T-cell (primary cell): Measurements from ENCODE around the gene RAPGEF4. TPM values are rescaled to one million over a fixed set of nuclear protein-coding genes. Genes with fewer than 3 reads are reported as not detected.
A peak's percentile ranks its signal among the peaks of the same experiment; 100 is the strongest.
"Not testable (repeated sequence)": the region's sequence is repeated elsewhere in the genome, so short reads cannot be mapped to it uniquely, and the experiment has no call there.

Experiments used
- ATAC-seq, 4 experiments: fragments of 200-7000 bp in 3 of 4; fragments of 150-1000 bp in 1 of 4; cut with Tn5 transposase; replicated peaks in 1 of 4; 1 replicate in 3 of 4; 2 replicates in 1 of 4; pipeline ENCODE4 v1.10.0; 2021; ENCODE audit warnings: moderate library complexity in 3 of 4, mild to moderate bottlenecking in 2 of 4, moderate number of reproducible peaks in 1 of 4
- CTCF ChIA-PET, 2 donors: fragments of 300-600 bp; sonication (Branson Sonifier 250); formaldehyde crosslinking; loops; one replicate each; lab custom pipeline; 2022; ENCODE audit warnings: antibody characterized with exemption in 2 of 2; lab: Charles Lee
- POLR2A ChIA-PET, 2 donors: fragments of 300-600 bp; sonication (Branson Sonifier 250); formaldehyde crosslinking; loops; one replicate each; lab custom pipeline; 2022; ENCODE audit warnings: antibody characterized with exemption in 2 of 2; lab: Charles Lee
- DNase-seq, 35 experiments: peaks; one replicate each; pipeline versions ENCODE4 v3.0.0 to v3.0.0-alpha.2; 2013 to 2023
- H3K27ac ChIP-seq: one replicate; pipeline ENCODE4 v1.5.1; 2013; ENCODE audit warnings: low read length
- H3K27me3 ChIP-seq, 2 experiments: replicated peaks in 1 of 2; 1 replicate in 1 of 2; 2 replicates in 1 of 2; pipeline versions ENCODE4 v1.6.1 to v1.7.0; 2013; ENCODE audit warnings: low read length in 1 of 2, mixed read lengths in 1 of 2; ENCODE audit not compliant: control insufficient read depth in 2 of 2, insufficient read depth in 2 of 2; ENCODE audit errors: extremely low read depth in 1 of 2
- H3K36me3 ChIP-seq, 2 donors: 1 replicate in 1 of 2; 2 replicates in 1 of 2; pipeline versions ENCODE4 v1.6.1 to v1.7.0; 2013; ENCODE audit warnings: low read length in 1 of 2; ENCODE audit not compliant: control insufficient read depth in 2 of 2, insufficient read depth in 1 of 2; ENCODE audit errors: extremely low read depth in 1 of 2
- H3K4me1 ChIP-seq, 2 experiments: 1 replicate in 1 of 2; 2 replicates in 1 of 2; pipeline versions ENCODE4 v1.6.1 to v1.7.0; 2013; ENCODE audit warnings: low read length in 2 of 2, mixed read lengths in 1 of 2; ENCODE audit not compliant: insufficient read depth in 2 of 2, control insufficient read depth in 1 of 2; ENCODE audit errors: extremely low read depth in 1 of 2
- H3K4me3 ChIP-seq, 2 donors: 1 replicate in 1 of 2; 2 replicates in 1 of 2; pipeline versions ENCODE4 v1.5.1 to v1.7.0; 2013; ENCODE audit warnings: mild to moderate bottlenecking in 2 of 2, low read length in 1 of 2, moderate library complexity in 1 of 2; ENCODE audit not compliant: control insufficient read depth in 1 of 2; ENCODE audit errors: extremely low read depth in 1 of 2
- H3K9me3 ChIP-seq: 2 replicates; pipeline ENCODE4 v1.7.0; 2013
- H3K27ac Mint-ChIP-seq, 2 donors: one replicate each; pipeline ENCODE4 v1.8.0; 2020 to 2021; ENCODE audit warnings: mild to moderate bottlenecking in 2 of 2, mixed read lengths in 2 of 2
- H3K27me3 Mint-ChIP-seq, 2 donors: one replicate each; pipeline ENCODE4 v1.8.0; 2021 to 2022; ENCODE audit warnings: mixed read lengths in 2 of 2
- H3K36me3 Mint-ChIP-seq: one replicate; pipeline ENCODE4 v1.8.0; 2021; ENCODE audit warnings: mixed read lengths
- H3K4me1 Mint-ChIP-seq, 3 donors: one replicate each; pipeline ENCODE4 v1.8.0; 2020 to 2022; ENCODE audit warnings: mixed read lengths in 3 of 3, mild to moderate bottlenecking in 1 of 3
- H3K4me3 Mint-ChIP-seq, 3 donors: one replicate each; pipeline ENCODE4 v1.8.0; 2020 to 2022; ENCODE audit warnings: mild to moderate bottlenecking in 3 of 3, mixed read lengths in 3 of 3, moderate library complexity in 3 of 3
- H3K9me3 Mint-ChIP-seq, 3 donors: one replicate each; pipeline ENCODE4 v1.8.0; 2020 to 2022; ENCODE audit warnings: mixed read lengths in 3 of 3
- WGBS: methylation state at CpG from one replicate; pipeline ENCODE4 v1.1.5; 2013; ENCODE audit warnings: missing lambda C conversion rate; ENCODE audit not compliant: insufficient coverage; 5-methylcytosine and 5-hydroxymethylcytosine counted together
- total RNA-seq, 35 experiments: library from RNA in 6 of 35; stranded (reverse) in 6 of 35; fragments of 120-200 nt in 1 of 35; gene quantifications; one replicate each; pipeline versions ENCODE4 v1.2.1 to v1.2.4 and lab custom pipeline; 2013 to 2026

Gene RAPGEF4
- total RNA-seq, 5 donors from 2014 or later (not counting 1 experiment from before 2014, with no cell fraction given) = 0.18 to 2.5 (median 0.38) TPM

GRCh38 chr2:173037245-173038120 is 301.8 kb downstream of the RAPGEF4 start:
- ATAC-seq (no peak), DNase-seq (no peak)
- Histone ChIP-seq H3K4me3 (no peak overlapping the region), H3K36me3 (no peaks in the 10 kb centered on the region), H3K27ac (no peak overlapping the region), H3K27me3 (no peaks in the 10 kb centered on the region), H3K4me1 (no peaks in the 10 kb centered on the region), H3K9me3 (no peaks in the 10 kb centered on the region)
- no peaks in the 10 kb centered on the region for H3K4me1 Mint-ChIP-seq
- WGBS = 78% methylated on average over 4 of the region's 12 CpGs
- no peaks in the 10 kb centered on the region for H3K36me3 Mint-ChIP-seq
- ChIA-PET POLR2A (no interaction called here), CTCF (no interaction called here)
- H3K4me3 Mint-ChIP-seq = no peak overlapping the region
- no peaks in the 10 kb centered on the region for H3K9me3 Mint-ChIP-seq
- H3K27ac Mint-ChIP-seq = no peak overlapping the region
- no peaks in the 10 kb centered on the region for H3K27me3 Mint-ChIP-seq

DNA sequence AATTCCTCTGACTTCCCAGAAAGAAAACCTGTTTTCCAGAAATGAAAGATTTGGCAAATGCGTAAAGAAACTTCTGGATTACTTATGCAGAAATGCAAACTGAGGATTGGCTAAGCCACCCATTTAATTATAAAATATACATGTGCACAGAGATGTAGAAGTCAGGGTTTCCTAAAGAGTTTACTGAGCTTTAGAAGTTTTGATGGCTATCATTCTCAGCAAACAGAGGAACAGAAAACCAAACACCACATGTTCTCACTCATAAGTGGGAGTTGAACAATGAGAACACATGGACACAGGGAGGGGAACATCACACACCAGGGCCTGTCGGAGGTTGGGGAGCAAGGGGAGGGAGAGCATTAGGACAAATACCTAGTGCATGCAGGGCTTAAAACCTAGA is 302.6 kb downstream of the RAPGEF4 start:
- H3K4me3 ChIP-seq, ATAC-seq, H3K27ac ChIP-seq, H3K27me3 ChIP-seq, H3K4me1 ChIP-seq, H3K9me3 Mint-ChIP-seq, DNase-seq, H3K4me3 Mint-ChIP-seq, H3K4me1 Mint-ChIP-seq, H3K36me3 Mint-ChIP-seq, H3K27me3 Mint-ChIP-seq, H3K36me3 ChIP-seq, POLR2A ChIA-PET, H3K9me3 ChIP-seq, H3K27ac Mint-ChIP-seq: not testable (repeated sequence)
- CTCF ChIA-PET = interaction anchor here in 1 of 2 donors (0.6 kb wide), 1 partner anchor 23 kb away, joined by 3 read pairs; no protein-coding TSS in a partner anchor
- WGBS = 67% methylated on average over 1 of the region's 2 CpGs

GRCh38 chr2:173040729-173041128 is 305.1 kb downstream of the RAPGEF4 start:
- Histone ChIP-seq H3K27ac (no peak overlapping the region), H3K36me3 (no peaks in the 10 kb centered on the region), H3K27me3 (no peaks in the 10 kb centered on the region), H3K9me3 (no peaks in the 10 kb centered on the region), H3K4me3 (no peak overlapping the region), H3K4me1 (no peaks in the 10 kb centered on the region)
- Mint-ChIP-seq H3K4me1 (no peaks in the 10 kb centered on the region), H3K27me3 (no peaks in the 10 kb centered on the region), H3K4me3 (no peak overlapping the region), H3K27ac (no peak overlapping the region), H3K9me3 (no peaks in the 10 kb centered on the region), H3K36me3 (no peaks in the 10 kb centered on the region)
- ChIA-PET CTCF (interaction anchor here in 1 of 2 donors (0.5 to 0.7 kb wide), 2 partner anchors 13 to 106 kb away, joined by 3 to 5 read pairs; no protein-coding TSS in a partner anchor), POLR2A (no interaction called here)
- no peak for DNase-seq
- no peak for ATAC-seq

GRCh38 chr2:173043476-173043875 is 307.8 kb downstream of the RAPGEF4 start:
- Mint-ChIP-seq H3K27me3 (no peaks in the 10 kb centered on the region), H3K9me3 (no peaks in the 10 kb centered on the region), H3K27ac (no peak overlapping the region), H3K36me3 (no peaks in the 10 kb centered on the region), H3K4me3 (no peak overlapping the region), H3K4me1 (no peaks in the 10 kb centered on the region)
- H3K4me1 ChIP-seq = no peaks in the 10 kb centered on the region
- DNase-seq (peak in 1 of 35 experiments; percentile 11), ATAC-seq (no peak)
- H3K36me3 ChIP-seq = no peaks in the 10 kb centered on the region
- no peaks in the 10 kb centered on the region for H3K9me3 ChIP-seq
- CTCF ChIA-PET = interaction anchor here in 1 of 2 donors (1.1 kb wide), 1 partner anchor 14 kb away, joined by 4 read pairs; no protein-coding TSS in a partner anchor
- POLR2A ChIA-PET = no interaction called here
- 90% methylated on average over 8 of the region's 8 CpGs for WGBS
- no peak overlapping the region for H3K27ac ChIP-seq
- no peak overlapping the region for H3K4me3 ChIP-seq
- no peaks in the 10 kb centered on the region for H3K27me3 ChIP-seq

GRCh38 chr2:173043897-173044519 is 308.4 kb downstream of the RAPGEF4 start:
- Mint-ChIP-seq H3K4me3 (no peak overlapping the region), H3K4me1 (no peaks in the 10 kb centered on the region), H3K27me3 (no peaks in the 10 kb centered on the region), H3K9me3 (no peaks in the 10 kb centered on the region), H3K36me3 (no peaks in the 10 kb centered on the region), H3K27ac (no peak overlapping the region)
- Histone ChIP-seq H3K9me3 (no peaks in the 10 kb centered on the region), H3K4me1 (no peaks in the 10 kb centered on the region), H3K27ac (no peak overlapping the region), H3K27me3 (no peaks in the 10 kb centered on the region), H3K36me3 (no peaks in the 10 kb centered on the region), H3K4me3 (no peak overlapping the region)
- ChIA-PET CTCF (interaction anchor here in 1 of 2 donors (1.1 kb wide), 1 partner anchor 15 kb away, joined by 4 read pairs; no protein-coding TSS in a partner anchor), POLR2A (interaction anchor here in 1 of 2 donors (1.0 kb wide), 1 partner anchor 135 kb away, joined by 3 read pairs; no protein-coding TSS in a partner anchor)
- ATAC-seq (no peak), DNase-seq (no peak)
- 88% methylated on average over 6 of the region's 13 CpGs for WGBS

DNA sequence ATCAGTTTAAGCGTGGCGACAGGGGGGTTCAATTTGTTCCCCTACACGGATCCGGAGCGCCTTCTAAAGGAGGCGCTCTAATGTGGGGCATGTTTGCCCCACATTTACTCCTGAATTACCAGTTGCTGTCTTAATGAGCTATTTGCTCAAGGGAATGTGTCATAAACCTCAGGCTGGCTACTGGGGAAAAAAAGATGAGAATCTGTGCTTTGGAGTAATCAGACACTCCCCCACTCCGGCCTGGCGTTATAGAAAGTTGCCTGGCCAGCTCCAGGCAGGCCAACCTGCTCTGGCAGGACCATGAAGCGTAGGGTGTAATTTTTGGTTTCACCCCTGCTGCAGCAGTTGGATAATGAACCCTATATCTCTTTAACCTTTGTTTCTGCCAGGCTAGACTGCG is 309.0 kb downstream of the RAPGEF4 start:
- Histone ChIP-seq H3K9me3 (no peaks in the 10 kb centered on the region), H3K4me3 (no peak overlapping the region), H3K4me1 (no peaks in the 10 kb centered on the region), H3K27me3 (no peaks in the 10 kb centered on the region), H3K36me3 (no peaks in the 10 kb centered on the region), H3K27ac (no peak overlapping the region)
- 75% methylated on average over 4 of the region's 10 CpGs for WGBS
- H3K4me3 Mint-ChIP-seq = no peak overlapping the region
- no peak for ATAC-seq
- POLR2A ChIA-PET = interaction anchor here (0.6 to 1.0 kb wide), 2 partner anchors 18 to 135 kb away, joined by 3 to 5 read pairs; no protein-coding TSS in a partner anchor
- no peak for DNase-seq
- CTCF ChIA-PET = interaction anchor here in 1 of 2 donors (0.9 kb wide), 1 partner anchor 18 kb away, joined by 3 read pairs; no protein-coding TSS in a partner anchor
- H3K27me3 Mint-ChIP-seq = no peaks in the 10 kb centered on the region
- H3K9me3 Mint-ChIP-seq = no peaks in the 10 kb centered on the region
- no peaks in the 10 kb centered on the region for H3K4me1 Mint-ChIP-seq
- no peaks in the 10 kb centered on the region for H3K36me3 Mint-ChIP-seq
- H3K27ac Mint-ChIP-seq = no peak overlapping the region
